WTC11 (cell line): ENCODE results near the gene CPPED1. TPM values are rescaled to one million over a fixed set of nuclear protein-coding genes. Genes with fewer than 3 reads are reported as not detected.

Experiments
- ATAC-seq: fragments of 200-7000 bp; cut with Tn5 transposase; 2 replicates; pipeline ENCODE4 v1.10.0; 2021; ENCODE audit warnings: mild to moderate bottlenecking, moderate library complexity
- CTCF ChIA-PET: fragments of 300-600 bp; sonication (Branson Sonifier 250); formaldehyde crosslinking; loops from one replicate; lab custom pipeline; 2021; ENCODE audit warnings: antibody characterized with exemption; lab: Charles Lee
- POLR2A ChIA-PET: fragments of 350-600 bp; sonication (Branson Sonifier 250); formaldehyde crosslinking; loops from one replicate; lab custom pipeline; 2021; ENCODE audit warnings: antibody characterized with exemption; lab: Charles Lee
- DNase-seq: peaks from one replicate; pipeline ENCODE4 v3.0.0; 2021; ENCODE audit warnings: low spot score
- H3K27ac Mint-ChIP-seq: 2 replicates; pipeline ENCODE4 v1.8.0; 2021; ENCODE audit warnings: mixed read lengths
- H3K27me3 Mint-ChIP-seq: 2 replicates; pipeline ENCODE4 v1.8.0; 2021; ENCODE audit warnings: low read depth, mild to moderate bottlenecking, moderate library complexity, mixed read lengths
- H3K36me3 Mint-ChIP-seq: 2 replicates; pipeline ENCODE4 v1.8.0; 2021; ENCODE audit warnings: mixed read lengths
- H3K4me1 Mint-ChIP-seq: 2 replicates; pipeline ENCODE4 v1.8.0; 2022; ENCODE audit warnings: mixed read lengths
- H3K4me3 Mint-ChIP-seq: 2 replicates; pipeline ENCODE4 v1.8.0; 2021; ENCODE audit warnings: mild to moderate bottlenecking, moderate library complexity, mixed read lengths
- H3K9me3 Mint-ChIP-seq: 2 replicates; pipeline ENCODE4 v1.8.0; 2021; ENCODE audit warnings: mixed read lengths
- CREM ChIP-seq: sonication (generic); formaldehyde crosslinking; IDR thresholded peaks from 2 replicates; pipeline ENCODE4 v1.8.1; 2022; ENCODE audit warnings: mild to moderate bottlenecking, missing genetic modification reagents, moderate library complexity
- CTCF ChIP-seq: fragments of 200-600 bp; IDR thresholded peaks from 2 replicates; pipeline ENCODE4 v1.8.0; 2022; ENCODE audit warnings: antibody characterized with exemption
- E2F5 ChIP-seq: sonication (generic); formaldehyde crosslinking; IDR thresholded peaks from 2 replicates; pipeline ENCODE4 v1.8.1; 2022; ENCODE audit warnings: mild to moderate bottlenecking, moderate library complexity, missing genetic modification reagents
- EMX1 ChIP-seq: fragments of 250-450 bp; sonication (Bioruptor Pico); IDR thresholded peaks from 2 replicates; pipeline ENCODE4 v1.8.0; 2021; ENCODE audit warnings: mild to moderate bottlenecking
- ESRRA ChIP-seq: sonication (generic); formaldehyde crosslinking; IDR thresholded peaks from 2 replicates; pipeline ENCODE4 v1.8.1; 2022; ENCODE audit warnings: mild to moderate bottlenecking, missing genetic modification reagents, borderline replicate concordance
- GABPB1 ChIP-seq: sonication (generic); formaldehyde crosslinking; IDR thresholded peaks from 2 replicates; pipeline ENCODE4 v1.8.1; 2023; ENCODE audit warnings: mild to moderate bottlenecking, missing genetic modification reagents
- HMGA2 ChIP-seq: fragments of 250-450 bp; sonication (Bioruptor Pico); IDR thresholded peaks from 2 replicates; pipeline ENCODE4 v1.4.0; 2021; ENCODE audit warnings: mild to moderate bottlenecking, moderate library complexity
- NFATC4 ChIP-seq: fragments of 250-450 bp; sonication (Bioruptor Pico); IDR thresholded peaks from 2 replicates; pipeline ENCODE4 v1.9.0; 2021; ENCODE audit warnings: mild to moderate bottlenecking
- NFE2L1 ChIP-seq: sonication (generic); formaldehyde crosslinking; IDR thresholded peaks from 2 replicates; pipeline ENCODE4 v1.8.1; 2023; ENCODE audit warnings: missing genetic modification reagents
- NR2C2 ChIP-seq: sonication (generic); formaldehyde crosslinking; IDR thresholded peaks from 2 replicates; pipeline ENCODE4 v1.8.0; 2022; ENCODE audit warnings: mild to moderate bottlenecking, missing genetic modification reagents
- PRRX2 ChIP-seq: fragments of 250-450 bp; sonication (Bioruptor Pico); IDR thresholded peaks from 2 replicates; pipeline ENCODE4 v1.8.0; 2021; ENCODE audit warnings: mild to moderate bottlenecking
- ZBTB43 ChIP-seq: sonication (generic); formaldehyde crosslinking; IDR thresholded peaks from 2 replicates; pipeline ENCODE4 v1.8.1; 2023; ENCODE audit warnings: mild to moderate bottlenecking, missing genetic modification reagents
- ZNF219 ChIP-seq: sonication (generic); formaldehyde crosslinking; IDR thresholded peaks from 2 replicates; pipeline ENCODE4 v1.8.0; 2023; ENCODE audit warnings: missing genetic modification reagents, mild to moderate bottlenecking, borderline replicate concordance
- ZNF232 ChIP-seq: sonication (generic); formaldehyde crosslinking; IDR thresholded peaks from 2 replicates; pipeline ENCODE4 v1.8.0; 2022; ENCODE audit warnings: mild to moderate bottlenecking, missing genetic modification reagents
- ZNF396 ChIP-seq: fragments of 250-450 bp; sonication (Bioruptor Pico); IDR thresholded peaks from 2 replicates; pipeline ENCODE4 v1.8.0; 2021; ENCODE audit warnings: mild to moderate bottlenecking, moderate library complexity, borderline replicate concordance
- ZNF416 ChIP-seq: fragments of 250-450 bp; sonication (Bioruptor Pico); IDR thresholded peaks from 2 replicates; pipeline ENCODE4 v1.9.0; 2021; ENCODE audit warnings: mild to moderate bottlenecking, inconsistent platforms
- total RNA-seq: library from RNA; stranded (reverse); gene quantifications from 3 replicates; pipeline ENCODE4 v1.2.3, GENCODE V29; 2021
- TF ChIP-seq, protein P1 (sequence below): fragments of 250-450 bp; sonication (Bioruptor Pico); IDR thresholded peaks from 2 replicates; pipeline ENCODE4 v1.9.0; 2021; ENCODE audit warnings: mild to moderate bottlenecking
- TF ChIP-seq, protein P2 (sequence below): fragments of 250-450 bp; sonication (Bioruptor Pico); IDR thresholded peaks from 2 replicates; pipeline ENCODE4 v1.8.0; 2021; ENCODE audit warnings: mild to moderate bottlenecking
- TF ChIP-seq, protein P3 (sequence below): fragments of 250-450 bp; sonication (Bioruptor Pico); conservative IDR thresholded peaks from 2 replicates; pipeline ENCODE4 v1.9.0; 2021; ENCODE audit warnings: mild to moderate bottlenecking
- TF ChIP-seq, protein P4 (sequence below): sonication (generic); formaldehyde crosslinking; IDR thresholded peaks from 2 replicates; pipeline ENCODE4 v1.8.0; 2022; ENCODE audit warnings: mild to moderate bottlenecking, missing genetic modification reagents

CPPED1 gene
- total RNA-seq, 1 experiment from 2014 or later, result 8.8 TPM

- ChIA-PET POLR2A (no interaction called here), CTCF (no interaction called here)
- Mint-ChIP-seq H3K9me3 (peaks cover 31% of the 10 kb centered on the region), H3K4me1 (no peaks in the 10 kb centered on the region), H3K36me3 (peaks cover 8% of the 10 kb centered on the region), H3K4me3 (no peak overlapping the region), H3K27ac (no peak overlapping the region), H3K27me3 (no peaks in the 10 kb centered on the region)
- no peak for DNase-seq
- TF ChIP-seq CREM (no peak), NR2C2 (CRISPR knock-in tag) (no peak), CTCF (no peak), ZNF396 (CRISPR knock-in tag) (no peak), ESRRA (CRISPR knock-in tag) (no peak), ZNF219 (CRISPR knock-in tag) (no peak), E2F5 (CRISPR knock-in tag) (no peak), ZBTB43 (no peak), ZNF232 (no peak), HMGA2 (CRISPR knock-in tag) (no peak), EMX1 (CRISPR knock-in tag) (no peak), NFE2L1 (CRISPR knock-in tag) (no peak), NFATC4 (no peak), ZNF416 (CRISPR knock-in tag) (no peak), GABPB1 (CRISPR knock-in tag) (no peak), PRRX2 (CRISPR knock-in tag) (no peak)
- TF ChIP-seq, protein P1, sequence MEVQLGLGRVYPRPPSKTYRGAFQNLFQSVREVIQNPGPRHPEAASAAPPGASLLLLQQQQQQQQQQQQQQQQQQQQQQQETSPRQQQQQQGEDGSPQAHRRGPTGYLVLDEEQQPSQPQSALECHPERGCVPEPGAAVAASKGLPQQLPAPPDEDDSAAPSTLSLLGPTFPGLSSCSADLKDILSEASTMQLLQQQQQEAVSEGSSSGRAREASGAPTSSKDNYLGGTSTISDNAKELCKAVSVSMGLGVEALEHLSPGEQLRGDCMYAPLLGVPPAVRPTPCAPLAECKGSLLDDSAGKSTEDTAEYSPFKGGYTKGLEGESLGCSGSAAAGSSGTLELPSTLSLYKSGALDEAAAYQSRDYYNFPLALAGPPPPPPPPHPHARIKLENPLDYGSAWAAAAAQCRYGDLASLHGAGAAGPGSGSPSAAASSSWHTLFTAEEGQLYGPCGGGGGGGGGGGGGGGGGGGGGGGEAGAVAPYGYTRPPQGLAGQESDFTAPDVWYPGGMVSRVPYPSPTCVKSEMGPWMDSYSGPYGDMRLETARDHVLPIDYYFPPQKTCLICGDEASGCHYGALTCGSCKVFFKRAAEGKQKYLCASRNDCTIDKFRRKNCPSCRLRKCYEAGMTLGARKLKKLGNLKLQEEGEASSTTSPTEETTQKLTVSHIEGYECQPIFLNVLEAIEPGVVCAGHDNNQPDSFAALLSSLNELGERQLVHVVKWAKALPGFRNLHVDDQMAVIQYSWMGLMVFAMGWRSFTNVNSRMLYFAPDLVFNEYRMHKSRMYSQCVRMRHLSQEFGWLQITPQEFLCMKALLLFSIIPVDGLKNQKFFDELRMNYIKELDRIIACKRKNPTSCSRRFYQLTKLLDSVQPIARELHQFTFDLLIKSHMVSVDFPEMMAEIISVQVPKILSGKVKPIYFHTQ (CRISPR knock-in tag), result no peak
- TF ChIP-seq, protein P2, sequence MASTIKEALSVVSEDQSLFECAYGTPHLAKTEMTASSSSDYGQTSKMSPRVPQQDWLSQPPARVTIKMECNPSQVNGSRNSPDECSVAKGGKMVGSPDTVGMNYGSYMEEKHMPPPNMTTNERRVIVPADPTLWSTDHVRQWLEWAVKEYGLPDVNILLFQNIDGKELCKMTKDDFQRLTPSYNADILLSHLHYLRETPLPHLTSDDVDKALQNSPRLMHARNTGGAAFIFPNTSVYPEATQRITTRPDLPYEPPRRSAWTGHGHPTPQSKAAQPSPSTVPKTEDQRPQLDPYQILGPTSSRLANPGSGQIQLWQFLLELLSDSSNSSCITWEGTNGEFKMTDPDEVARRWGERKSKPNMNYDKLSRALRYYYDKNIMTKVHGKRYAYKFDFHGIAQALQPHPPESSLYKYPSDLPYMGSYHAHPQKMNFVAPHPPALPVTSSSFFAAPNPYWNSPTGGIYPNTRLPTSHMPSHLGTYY (CRISPR knock-in tag), result no peak
- ATAC-seq, result no peak
Measured at GRCh38 chr16:12664164-12664733, 139.4 kb downstream of the CPPED1 start.

DNA sequence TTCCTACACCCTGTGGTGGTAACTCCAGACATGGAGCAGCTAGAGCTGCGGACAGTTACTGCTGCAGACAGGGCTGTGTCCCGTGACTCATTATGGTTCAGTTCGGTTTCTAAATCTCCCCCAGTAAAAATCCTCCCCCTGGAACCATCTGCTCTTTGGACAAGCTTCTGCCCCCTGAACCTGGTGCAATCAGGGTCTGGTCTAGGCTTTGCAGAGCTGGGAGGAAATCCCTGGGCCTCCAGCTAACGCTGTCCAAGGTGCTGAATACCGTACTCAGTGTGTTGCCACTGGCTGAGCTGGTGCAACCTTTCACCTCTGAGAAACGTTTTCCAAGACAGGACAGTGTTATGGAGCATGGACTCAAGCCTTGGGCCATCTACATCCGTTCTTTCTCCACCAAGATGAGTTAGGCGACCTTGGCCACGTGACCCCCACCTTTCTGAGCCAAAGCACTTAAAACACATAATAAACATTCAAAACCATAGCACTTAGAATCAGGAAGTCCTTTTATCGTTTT is 142.0 kb downstream of the CPPED1 start:
- ATAC-seq (peak; percentile 87), DNase-seq (peak; percentile 79)
- ChIA-PET POLR2A (no interaction called here), CTCF (interaction anchor here (0.5 kb wide), 1 partner anchor 152 kb away, joined by 3 read pairs; no protein-coding TSS in a partner anchor)
- no peaks in the 10 kb centered on the region; the same call in 1 of the 2 replicates for H3K36me3 Mint-ChIP-seq
- H3K4me1 Mint-ChIP-seq, result no peaks in the 10 kb centered on the region
- peaks cover 12% of the 10 kb centered on the region for H3K9me3 Mint-ChIP-seq
- H3K27ac Mint-ChIP-seq, result no peak overlapping the region
- H3K4me3 Mint-ChIP-seq, result no peak overlapping the region
- no peaks in the 10 kb centered on the region; the same call in 1 of the 2 replicates for H3K27me3 Mint-ChIP-seq
- peak; percentile 76; the same call in 1 of the 2 replicates for TF ChIP-seq ZBTB43
- TF ChIP-seq, protein P3, sequence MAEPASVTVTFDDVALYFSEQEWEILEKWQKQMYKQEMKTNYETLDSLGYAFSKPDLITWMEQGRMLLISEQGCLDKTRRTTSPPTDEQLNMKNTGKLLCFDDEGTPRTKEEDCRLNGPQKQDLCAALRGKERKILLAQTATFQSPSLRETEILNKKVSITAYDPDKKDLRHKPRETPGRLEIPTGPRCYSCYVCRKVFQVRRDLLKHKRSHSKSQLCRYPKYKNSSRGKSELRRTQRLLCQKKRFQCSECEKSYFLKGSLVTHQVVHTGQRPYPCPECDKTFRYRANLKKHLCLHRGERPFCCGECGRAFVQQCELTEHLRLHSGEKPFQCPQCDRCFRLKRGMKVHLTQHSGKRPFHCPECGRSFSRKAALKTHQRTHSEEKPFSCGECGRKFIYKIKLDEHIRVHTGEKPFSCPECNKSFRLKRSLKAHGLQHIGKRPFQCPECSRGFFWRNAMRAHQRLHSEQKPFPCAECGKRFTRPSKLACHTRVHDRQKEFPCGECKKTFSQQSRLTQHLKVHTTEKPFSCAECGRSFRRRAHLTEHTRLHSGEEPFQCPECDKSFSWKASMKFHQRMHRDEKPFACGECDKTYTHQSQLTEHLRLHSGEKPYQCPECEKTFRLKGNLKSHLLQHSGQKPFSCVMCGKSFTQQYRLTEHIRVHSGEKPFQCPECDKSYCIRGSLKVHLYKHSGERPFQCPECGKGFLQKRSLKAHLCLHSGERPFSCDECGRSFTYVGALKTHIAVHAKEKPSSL, result no peak
- TF ChIP-seq, protein P4, sequence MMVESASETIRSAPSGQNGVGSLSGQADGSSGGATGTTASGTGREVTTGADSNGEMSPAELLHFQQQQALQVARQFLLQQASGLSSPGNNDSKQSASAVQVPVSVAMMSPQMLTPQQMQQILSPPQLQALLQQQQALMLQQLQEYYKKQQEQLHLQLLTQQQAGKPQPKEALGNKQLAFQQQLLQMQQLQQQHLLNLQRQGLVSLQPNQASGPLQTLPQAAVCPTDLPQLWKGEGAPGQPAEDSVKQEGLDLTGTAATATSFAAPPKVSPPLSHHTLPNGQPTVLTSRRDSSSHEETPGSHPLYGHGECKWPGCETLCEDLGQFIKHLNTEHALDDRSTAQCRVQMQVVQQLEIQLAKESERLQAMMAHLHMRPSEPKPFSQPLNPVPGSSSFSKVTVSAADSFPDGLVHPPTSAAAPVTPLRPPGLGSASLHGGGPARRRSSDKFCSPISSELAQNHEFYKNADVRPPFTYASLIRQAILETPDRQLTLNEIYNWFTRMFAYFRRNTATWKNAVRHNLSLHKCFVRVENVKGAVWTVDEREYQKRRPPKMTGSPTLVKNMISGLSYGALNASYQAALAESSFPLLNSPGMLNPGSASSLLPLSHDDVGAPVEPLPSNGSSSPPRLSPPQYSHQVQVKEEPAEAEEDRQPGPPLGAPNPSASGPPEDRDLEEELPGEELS (CRISPR knock-in tag), result peak; percentile 84; the same call in 1 of the 2 replicates
